Measurements from ENCODE around the gene MED15.

- TF ChIP-seq SPI1 (IDR thresholded peaks at IDR 0.05; ENCODE audit: low read depth, low read length), result no peak
- no peak for TF ChIP-seq PAX5 (IDR thresholded peaks at IDR 0.05; ENCODE audit: insufficient read depth, low read length, severe bottlenecking)
- TF ChIP-seq TAF1 (IDR thresholded peaks at IDR 0.05; ENCODE audit: low read depth, low read length), result no peak
These were observed 72.1 kb downstream of the MED15 start for GRCh38 chr22:20579273-20580120.
